Measurements from ENCODE around the gene DEPP1. TPM values are rescaled to one million over a fixed set of nuclear protein-coding genes. Genes with fewer than 3 reads are reported as not detected.

The DEPP1 gene
- total RNA-seq, 4 donors from 2014 or later, result 48.3 to 428 (median 103) TPM

- H3K36me3 ChIP-seq, result no peaks in the 10 kb centered on the region
- TF ChIP-seq EP300 (IDR thresholded peaks at IDR 0.05) (no peak), POLR2A (IDR thresholded peaks at IDR 0.05) (no peak), CTCF (IDR thresholded peaks at IDR 0.05) (no peak), POLR2AphosphoS5 (IDR thresholded peaks at IDR 0.05) (no peak)
- WGBS, 2 donors (ENCODE audit: low coverage in 1 of 2), result 20 to 51% methylated on average over 1 to 3 of the region's 10 CpGs
- no peak overlapping the region for H3K27ac ChIP-seq
- ATAC-seq, result peak; percentile 26
- H3K9me3 ChIP-seq, result no peaks in the 10 kb centered on the region
- H3K4me3 ChIP-seq, result no peak overlapping the region
- peaks cover 0 to 5% (median 0%) of the 10 kb centered on the region in 3 donors for H3K4me1 ChIP-seq
- no peaks in the 10 kb centered on the region for H3K27me3 ChIP-seq
Measured at GRCh38 chr10:44926751-44927351, 51.8 kb downstream of the DEPP1 start.

Other genes with a start within 250 kb of the DEPP1 start
- under 1 TPM in 1 of 4 donors, not detected in 3; 0.35 TPM for gene TMEM72, start 67.5 kb downstream of the DEPP1 start, total RNA-seq
- 10 to 100 TPM; 23.5 to 57.7 (median 31.6) TPM for gene RASSF4, start 19.0 kb downstream of the DEPP1 start, total RNA-seq
- gene ZNF22, start 22.1 kb upstream of the DEPP1 start, total RNA-seq, result 10 to 100 TPM; 19.2 to 35.6 (median 27.1) TPM